HFF-Myc (cell line): ENCODE measurements around the gene CTSL.

Experiments
- DNase-seq: peaks from one replicate; pipeline ENCODE4 v3.0.0-alpha.2; 2011; ENCODE audit warnings: low read depth; ENCODE audit errors: extremely low read depth
- H3K4me3 ChIP-seq: replicated peaks from 2 replicates; pipeline ENCODE4 v1.5.1; 2011; ENCODE audit warnings: low read depth, mild to moderate bottlenecking, control low read depth, low read length
- TF ChIP-seq, protein P1 (sequence below): IDR thresholded peaks from 2 replicates; pipeline ENCODE4 v1.5.1; 2012; ENCODE audit warnings: mild to moderate bottlenecking, low read depth, low read length, control low read depth; ENCODE audit errors: missing control alignments

Gene CTSL

DNA sequence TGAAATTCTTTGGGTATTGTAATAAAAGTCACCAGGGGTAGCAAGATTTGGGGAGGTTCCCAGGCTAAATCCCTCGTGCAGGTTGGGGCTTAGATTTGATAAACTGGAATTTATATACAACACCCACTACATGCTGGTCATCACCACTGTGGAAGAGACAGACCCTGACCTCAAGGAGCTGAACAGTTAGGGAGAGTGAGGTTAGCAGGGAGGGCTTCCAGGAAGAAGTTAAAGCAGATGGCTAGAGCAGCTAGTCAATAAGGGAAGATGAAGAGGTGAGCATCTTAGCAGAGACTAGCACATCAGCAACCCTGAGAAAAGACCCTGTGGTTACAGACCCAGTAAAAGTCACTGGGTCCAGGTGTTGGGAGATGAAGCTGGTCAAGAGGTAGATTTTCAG, 6.4 kb downstream of the CTSL start:
- H3K4me3 ChIP-seq, result no peak overlapping the region
- TF ChIP-seq, protein P1, sequence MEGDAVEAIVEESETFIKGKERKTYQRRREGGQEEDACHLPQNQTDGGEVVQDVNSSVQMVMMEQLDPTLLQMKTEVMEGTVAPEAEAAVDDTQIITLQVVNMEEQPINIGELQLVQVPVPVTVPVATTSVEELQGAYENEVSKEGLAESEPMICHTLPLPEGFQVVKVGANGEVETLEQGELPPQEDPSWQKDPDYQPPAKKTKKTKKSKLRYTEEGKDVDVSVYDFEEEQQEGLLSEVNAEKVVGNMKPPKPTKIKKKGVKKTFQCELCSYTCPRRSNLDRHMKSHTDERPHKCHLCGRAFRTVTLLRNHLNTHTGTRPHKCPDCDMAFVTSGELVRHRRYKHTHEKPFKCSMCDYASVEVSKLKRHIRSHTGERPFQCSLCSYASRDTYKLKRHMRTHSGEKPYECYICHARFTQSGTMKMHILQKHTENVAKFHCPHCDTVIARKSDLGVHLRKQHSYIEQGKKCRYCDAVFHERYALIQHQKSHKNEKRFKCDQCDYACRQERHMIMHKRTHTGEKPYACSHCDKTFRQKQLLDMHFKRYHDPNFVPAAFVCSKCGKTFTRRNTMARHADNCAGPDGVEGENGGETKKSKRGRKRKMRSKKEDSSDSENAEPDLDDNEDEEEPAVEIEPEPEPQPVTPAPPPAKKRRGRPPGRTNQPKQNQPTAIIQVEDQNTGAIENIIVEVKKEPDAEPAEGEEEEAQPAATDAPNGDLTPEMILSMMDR, result no peak
- no peak for DNase-seq

DNA sequence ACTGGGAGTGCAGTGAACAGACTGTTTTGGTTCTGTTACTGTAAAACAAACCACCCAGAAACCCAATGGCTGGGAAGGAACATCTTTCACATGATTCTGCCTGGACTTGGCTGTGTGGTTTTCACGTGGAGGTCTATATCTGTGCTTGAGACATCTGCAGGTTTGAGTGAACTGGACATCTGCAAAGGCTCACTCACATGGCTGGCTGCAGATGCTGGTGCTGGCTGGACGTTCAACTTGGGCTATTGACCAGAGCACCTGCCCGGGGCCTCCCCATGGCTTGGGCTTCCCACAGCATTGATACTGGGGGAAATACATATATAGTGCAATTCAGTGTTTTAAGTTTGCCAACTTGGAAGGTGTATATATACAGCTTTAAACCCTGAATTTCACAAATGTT, 6.8 kb downstream of the CTSL start:
- TF ChIP-seq, protein P1, result no peak
- H3K4me3 ChIP-seq, result no peak overlapping the region
- DNase-seq, result no peak

DNA sequence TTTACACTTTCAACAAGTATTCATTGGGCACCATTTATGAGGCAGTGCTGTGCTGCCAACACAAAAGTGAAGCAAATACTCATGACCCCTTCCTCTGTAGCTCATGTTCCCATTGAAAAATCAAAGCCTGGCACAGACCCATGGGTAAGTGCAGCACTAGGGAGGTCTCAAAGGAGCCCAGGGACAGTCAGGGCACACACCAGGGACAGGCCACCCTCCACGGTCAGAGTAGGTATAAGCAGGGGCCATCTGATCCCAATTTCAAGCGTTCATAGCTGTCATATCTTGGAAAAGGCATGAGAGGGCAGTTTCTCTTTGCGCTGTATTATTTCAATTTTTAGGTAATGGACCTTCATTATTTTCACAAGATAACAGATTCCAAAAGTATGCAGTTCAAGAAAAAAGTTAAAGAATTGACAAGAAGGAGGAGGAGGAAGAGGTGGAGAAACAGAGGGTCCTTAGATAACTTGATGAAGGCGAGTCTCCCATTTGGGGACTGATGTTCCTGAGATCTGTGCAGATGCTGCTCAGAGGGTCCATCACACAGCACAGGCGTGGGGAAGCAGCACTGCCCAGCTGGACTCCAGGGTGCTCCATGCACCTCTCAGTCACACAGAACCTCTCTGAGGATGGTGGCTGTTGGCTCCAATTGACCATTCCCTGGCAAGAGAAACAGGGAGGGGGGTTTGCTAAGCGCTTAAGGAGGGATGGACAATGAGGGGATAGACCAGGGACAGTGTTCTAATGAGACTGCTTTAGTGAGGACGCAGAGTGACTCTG, 7.5 kb downstream of the CTSL start:
- TF ChIP-seq, protein P1, result no peak
- no peak overlapping the region for H3K4me3 ChIP-seq
- DNase-seq, result no peak

DNA sequence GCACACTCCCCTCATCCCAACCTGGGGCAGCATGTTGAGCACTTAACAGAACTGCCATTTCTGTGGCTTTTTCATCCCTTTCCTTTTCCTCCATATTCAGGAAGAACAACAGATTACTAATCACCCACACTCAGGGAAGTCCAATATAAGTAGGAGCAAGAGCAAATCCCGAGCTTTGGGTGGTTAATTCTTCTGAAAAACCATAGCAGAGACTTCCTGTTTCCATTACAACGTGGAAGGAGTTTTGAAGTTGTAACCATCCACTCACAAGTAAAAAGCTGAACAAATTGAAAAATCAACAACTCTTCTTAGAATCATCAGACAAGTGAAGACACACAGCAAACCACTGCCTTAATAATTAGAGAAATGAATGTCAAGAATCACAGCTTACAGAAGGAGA, 8.2 kb downstream of the CTSL start:
- TF ChIP-seq, protein P1, result no peak
- H3K4me3 ChIP-seq, result no peak overlapping the region
- no peak for DNase-seq

DNA sequence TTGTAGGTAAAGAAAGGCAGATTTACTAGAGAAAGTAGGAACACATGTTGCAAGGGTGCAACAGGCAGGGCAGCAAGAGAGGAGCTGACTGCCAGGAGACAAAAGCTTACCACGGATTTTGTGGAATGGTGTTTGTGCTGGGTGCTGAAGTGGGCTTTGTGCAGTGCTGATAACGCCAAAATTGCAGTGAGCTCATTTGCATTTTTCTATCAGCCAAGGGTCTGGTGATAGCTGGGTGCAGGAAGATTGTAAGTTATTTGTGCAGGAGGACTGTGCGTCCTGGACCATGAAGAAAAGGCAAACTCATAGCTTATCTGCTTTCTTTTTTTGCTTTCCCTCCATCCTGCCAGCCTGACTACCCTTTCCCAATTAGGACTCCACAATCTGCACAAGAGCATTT, 13.6 kb downstream of the CTSL start:
- DNase-seq, result no peak
- TF ChIP-seq, protein P1, result no peak
- no peak overlapping the region for H3K4me3 ChIP-seq

DNA sequence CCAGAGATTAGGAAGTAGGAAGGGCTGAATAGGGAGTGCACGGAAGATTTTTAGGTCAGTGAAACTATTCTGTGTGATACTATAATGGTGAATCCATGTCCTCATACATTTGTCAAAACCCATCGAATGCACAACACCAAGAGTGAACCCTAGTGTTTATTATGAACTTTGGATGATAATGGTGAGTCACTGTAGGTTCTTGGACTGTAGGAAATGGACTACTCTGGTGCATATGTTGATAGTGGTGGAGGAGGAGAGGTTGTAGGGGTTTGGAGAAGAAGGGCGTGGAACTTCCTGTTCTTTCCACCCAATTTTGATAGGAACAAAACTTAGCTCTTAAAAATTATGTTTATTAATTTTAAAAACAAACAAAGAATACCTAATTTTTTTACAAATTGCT, 14.3 kb downstream of the CTSL start:
- H3K4me3 ChIP-seq, result no peak overlapping the region
- no peak for DNase-seq
- TF ChIP-seq, protein P1, result no peak

DNA sequence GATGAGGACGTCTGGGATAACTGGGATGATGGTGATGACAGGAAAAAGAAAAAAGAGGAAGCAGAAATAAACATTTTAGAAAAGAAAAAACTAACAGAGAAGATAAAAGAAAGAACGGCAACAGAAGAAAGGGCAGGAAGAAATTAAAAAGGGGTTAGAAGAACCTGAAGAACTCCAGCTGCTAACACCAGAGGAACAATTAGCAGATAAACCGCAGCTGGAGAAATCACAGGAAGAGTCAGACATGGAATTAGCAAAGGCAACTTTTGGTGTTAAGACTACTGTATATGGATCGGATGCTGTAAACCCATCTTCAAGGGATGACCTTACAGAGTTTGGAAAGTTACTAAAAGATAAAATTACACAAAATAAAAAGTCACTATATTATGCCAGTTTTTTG, 15.4 kb downstream of the CTSL start:
- TF ChIP-seq, protein P1, result no peak
- DNase-seq, result no peak
- H3K4me3 ChIP-seq, result no peak overlapping the region
